Prostate gland (tissue), 2 donors: ENCODE measurements around the gene RNF121. TPM values are rescaled to one million over a fixed set of nuclear protein-coding genes. Genes with fewer than 3 reads are reported as not detected.
"Not testable (repeated sequence)": the region's sequence is repeated elsewhere in the genome, so short reads cannot be mapped to it uniquely, and the experiment has no call there.

Experiments
- DNase-seq: peaks from one replicate; pipeline ENCODE4 v3.0.0-alpha.2; 2019; ENCODE audit warnings: low spot score
- H3K27ac ChIP-seq, 2 donors: fragments of 200-600 bp; sonication (generic); 2 replicates each; pipeline ENCODE4 v1.5.1; 2017 to 2019
- H3K27me3 ChIP-seq: fragments of 200-600 bp; sonication (generic); replicated peaks from 2 replicates; pipeline ENCODE4 v1.5.1; 2019; ENCODE audit not compliant: insufficient read depth
- H3K36me3 ChIP-seq, 2 donors: fragments of 200-600 bp; sonication (generic); 1 replicate in 1 of 2; 2 replicates in 1 of 2; pipeline versions ENCODE4 v1.5.1 to v1.8.1; 2017 to 2019
- H3K4me1 ChIP-seq: fragments of 200-600 bp; sonication (generic); replicated peaks from 2 replicates; pipeline ENCODE4 v1.5.1; 2019
- H3K4me3 ChIP-seq, 2 donors: fragments of 200-600 bp; sonication (generic); 2 replicates each; pipeline ENCODE4 v1.5.1; 2017 to 2019
- H3K9me3 ChIP-seq: fragments of 200-600 bp; sonication (generic); 2 replicates; pipeline ENCODE4 v1.5.1; 2017
- CTCF ChIP-seq, 4 experiments: fragments of 200-600 bp in 2 of 4; fragments of 450-650 bp in 2 of 4; sonication (generic) in 2 of 4; IDR thresholded peaks; 1 replicate in 3 of 4; 2 replicates in 1 of 4; pipeline ENCODE4 v1.5.1; 2016 to 2019; ENCODE audit warnings: antibody characterized with exemption in 4 of 4, mild to moderate bottlenecking in 2 of 4, moderate library complexity in 2 of 4
- POLR2A ChIP-seq: fragments of 450-650 bp; IDR thresholded peaks from one replicate; pipeline ENCODE4 v1.6.1; 2016; ENCODE audit warnings: antibody characterized with exemption, mild to moderate bottlenecking
- POLR2AphosphoS5 ChIP-seq: sonication (generic); formaldehyde crosslinking; IDR thresholded peaks from one replicate; pipeline ENCODE4 v1.6.1; 2017; ENCODE audit warnings: antibody characterized with exemption
- WGBS: methylation state at CpG from one replicate; pipeline ENCODE4 v1.1.5; 2018; 5-methylcytosine and 5-hydroxymethylcytosine counted together
- intact Hi-C: fragments of 100-400 bp; cut with DNase I; formaldehyde crosslinking; loops from one replicate; pipeline ENCODE4 v1.14.2; 2022
- total RNA-seq, 2 donors: library from RNA; depleted of rRNA; stranded (reverse); fragments of >200 nt; gene quantifications; one replicate each; pipeline ENCODE4 v1.1.0, GENCODE V29; 2016

The RNF121 gene
- total RNA-seq, 2 donors from 2014 or later = 32.4 to 48.0 TPM

- no peak for DNase-seq
- H3K9me3 ChIP-seq = no peaks in the 10 kb centered on the region
- WGBS = 89% methylated on average over 9 of the region's 9 CpGs
- no peak overlapping the region for H3K27ac ChIP-seq
- no peak overlapping the region for H3K4me3 ChIP-seq
- H3K27me3 ChIP-seq = no peaks in the 10 kb centered on the region
- TF ChIP-seq POLR2AphosphoS5 (no peak), POLR2A (no peak), CTCF (IDR thresholded peaks at IDR 0.05) (no peak)
- intact Hi-C loops = no loop called here
- no peaks in the 10 kb centered on the region for H3K4me1 ChIP-seq
- no peaks in the 10 kb centered on the region for H3K36me3 ChIP-seq
Observed at GRCh38 chr11:71908218-71908617, 20.6 kb upstream of the RNF121 start.

GRCh38 chr11:71910775-71911174 lies 18.1 kb upstream of the RNF121 start:
- H3K27ac ChIP-seq, H3K36me3 ChIP-seq, H3K9me3 ChIP-seq, H3K27me3 ChIP-seq, H3K4me3 ChIP-seq, H3K4me1 ChIP-seq, intact Hi-C loops, DNase-seq: not testable (repeated sequence)
- WGBS = 81% methylated on average over 5 of the region's 5 CpGs

- H3K36me3 ChIP-seq, H3K9me3 ChIP-seq, H3K27ac ChIP-seq, H3K27me3 ChIP-seq, H3K4me3 ChIP-seq, H3K4me1 ChIP-seq, DNase-seq, intact Hi-C loops: not testable (repeated sequence)
- 76% methylated on average over 10 of the region's 10 CpGs for WGBS
Observed at GRCh38 chr11:71911321-71911985, 17.4 kb upstream of the RNF121 start.

GRCh38 chr11:71911986-71912340 lies 16.9 kb upstream of the RNF121 start:
- WGBS = 62% methylated on average over 10 of the region's 10 CpGs
- DNase-seq, H3K27ac ChIP-seq, H3K4me1 ChIP-seq, H3K36me3 ChIP-seq, H3K4me3 ChIP-seq, H3K27me3 ChIP-seq, H3K9me3 ChIP-seq, intact Hi-C loops: not testable (repeated sequence)

GRCh38 chr11:71913756-71914526 lies 14.9 kb upstream of the RNF121 start:
- no peaks in the 10 kb centered on the region for H3K4me1 ChIP-seq
- H3K9me3 ChIP-seq = no peaks in the 10 kb centered on the region
- WGBS = 81% methylated on average over 5 of the region's 5 CpGs
- TF ChIP-seq CTCF (IDR thresholded peaks at IDR 0.05) = no peak
- no peak for TF ChIP-seq POLR2AphosphoS5
- no peak for TF ChIP-seq POLR2A
- peaks cover 0 to 7% of the 10 kb centered on the region in 2 donors for H3K36me3 ChIP-seq
- H3K27me3 ChIP-seq = no peaks in the 10 kb centered on the region
- no peak overlapping the region for H3K27ac ChIP-seq
- no peak for DNase-seq
- H3K4me3 ChIP-seq = no peak overlapping the region
- intact Hi-C loops = no loop called here

GRCh38 chr11:71914617-71915189 lies 14.1 kb upstream of the RNF121 start:
- intact Hi-C loops = no loop called here
- Histone ChIP-seq H3K36me3 (peaks cover 0 to 7% of the 10 kb centered on the region in 2 donors), H3K9me3 (no peaks in the 10 kb centered on the region), H3K27me3 (no peaks in the 10 kb centered on the region), H3K27ac (no peak overlapping the region), H3K4me1 (no peaks in the 10 kb centered on the region), H3K4me3 (no peak overlapping the region)
- DNase-seq = no peak
- TF ChIP-seq POLR2AphosphoS5 = no peak
- no peak for TF ChIP-seq POLR2A
- no peak for TF ChIP-seq CTCF (IDR thresholded peaks at IDR 0.05)
- WGBS = 91% methylated on average over 7 of the region's 7 CpGs
